Measurements from ENCODE around the gene PAPSS2. TPM values are rescaled to one million over a fixed set of nuclear protein-coding genes. Genes with fewer than 3 reads are reported as not detected.

PAPSS2 gene
- total and polyA plus RNA-seq, 4 donors = 24.3 to 86.5 (median 59.3) TPM

DNA sequence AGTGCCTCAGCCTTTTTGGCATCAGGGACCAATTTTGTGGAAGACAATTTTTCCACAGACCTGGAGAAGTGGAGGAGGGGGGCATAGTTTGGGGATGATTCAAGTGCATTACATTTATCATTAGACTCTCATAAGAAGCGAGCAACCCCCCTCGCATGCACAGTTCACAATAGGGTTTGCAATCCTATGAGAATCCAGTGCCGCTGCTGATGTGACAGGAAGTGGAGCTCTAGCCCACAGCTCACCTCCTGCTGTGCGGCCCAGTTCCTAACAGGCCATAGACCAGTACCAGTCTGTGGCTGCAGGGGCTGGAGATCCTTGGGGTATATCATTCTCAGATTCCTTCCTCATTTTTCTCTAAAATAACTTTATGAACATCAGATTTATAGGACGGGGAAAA is 107.6 kb downstream of the PAPSS2 start (continued):
- TF ChIP-seq, protein P1, sequence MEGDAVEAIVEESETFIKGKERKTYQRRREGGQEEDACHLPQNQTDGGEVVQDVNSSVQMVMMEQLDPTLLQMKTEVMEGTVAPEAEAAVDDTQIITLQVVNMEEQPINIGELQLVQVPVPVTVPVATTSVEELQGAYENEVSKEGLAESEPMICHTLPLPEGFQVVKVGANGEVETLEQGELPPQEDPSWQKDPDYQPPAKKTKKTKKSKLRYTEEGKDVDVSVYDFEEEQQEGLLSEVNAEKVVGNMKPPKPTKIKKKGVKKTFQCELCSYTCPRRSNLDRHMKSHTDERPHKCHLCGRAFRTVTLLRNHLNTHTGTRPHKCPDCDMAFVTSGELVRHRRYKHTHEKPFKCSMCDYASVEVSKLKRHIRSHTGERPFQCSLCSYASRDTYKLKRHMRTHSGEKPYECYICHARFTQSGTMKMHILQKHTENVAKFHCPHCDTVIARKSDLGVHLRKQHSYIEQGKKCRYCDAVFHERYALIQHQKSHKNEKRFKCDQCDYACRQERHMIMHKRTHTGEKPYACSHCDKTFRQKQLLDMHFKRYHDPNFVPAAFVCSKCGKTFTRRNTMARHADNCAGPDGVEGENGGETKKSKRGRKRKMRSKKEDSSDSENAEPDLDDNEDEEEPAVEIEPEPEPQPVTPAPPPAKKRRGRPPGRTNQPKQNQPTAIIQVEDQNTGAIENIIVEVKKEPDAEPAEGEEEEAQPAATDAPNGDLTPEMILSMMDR (IDR thresholded peaks at IDR 0.05; ENCODE audit: low read depth, low read length, missing input control) = no peak

DNA sequence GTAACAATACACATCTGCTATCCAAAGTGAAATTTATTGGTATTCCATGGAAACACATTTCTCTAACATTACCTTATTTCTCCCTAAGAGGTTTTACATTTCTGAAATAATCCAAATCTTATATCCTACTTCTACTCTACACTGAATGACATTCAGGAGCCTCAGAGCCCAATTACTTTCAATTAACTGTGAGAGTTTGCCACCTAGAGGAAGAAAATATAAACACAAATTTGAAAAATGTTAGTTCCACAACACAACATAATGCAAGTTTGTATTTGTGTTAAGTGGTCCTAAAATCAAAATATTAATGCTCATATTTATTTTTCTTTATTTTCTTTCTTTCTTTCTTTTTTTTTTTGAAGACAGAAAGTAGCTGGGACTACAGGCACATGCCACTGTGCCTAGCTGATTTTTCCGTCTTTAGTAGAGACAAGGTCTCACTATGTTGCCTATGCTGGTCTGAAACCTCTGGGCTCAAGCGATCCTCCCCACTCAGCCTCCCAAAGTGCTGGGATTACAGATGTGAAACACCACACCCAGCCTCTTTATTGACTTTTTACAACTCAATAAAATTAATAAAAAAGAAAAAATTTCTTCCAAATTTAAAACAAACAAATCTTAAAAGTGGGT is 112.3 kb downstream of the PAPSS2 start:
- DNase-seq (ENCODE audit: low spot score) = no peak
- WGBS = 90% methylated on average over 2 of the region's 2 CpGs

DNA sequence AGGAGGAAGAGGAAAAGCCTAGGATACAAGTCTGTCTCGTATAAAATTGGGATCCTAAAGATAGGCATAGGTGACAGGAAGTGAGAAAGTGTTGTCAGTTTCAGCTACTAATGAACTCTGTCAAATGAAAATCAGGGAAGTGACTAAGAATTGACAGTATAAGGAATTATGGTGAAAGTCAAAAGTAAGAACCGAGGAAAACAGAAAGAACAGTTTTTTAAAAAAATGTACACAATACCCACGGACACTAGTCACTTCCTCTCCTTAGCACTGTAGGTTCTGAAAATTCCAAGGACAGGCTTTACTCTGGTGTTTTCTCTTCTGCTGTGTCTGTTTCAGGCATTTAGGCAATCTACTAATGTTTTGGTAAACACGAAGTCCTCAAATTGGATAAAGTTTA is 116.1 kb downstream of the PAPSS2 start:
- H3K36me3 ChIP-seq (ENCODE audit: control insufficient read depth in 4 of 4, insufficient read depth in 3 of 4, low read depth in 1 of 4, low read length in 3 of 4) = peaks cover 0 to 3% (median 1%) of the 10 kb centered on the region in 4 donors
- no peak overlapping the region for H3K27ac ChIP-seq (ENCODE audit: low read depth in 1 of 2, low read length in 2 of 2)
- 70% methylated on average over 4 of the region's 4 CpGs for WGBS
- H3K4me1 ChIP-seq (ENCODE audit: control insufficient read depth in 4 of 4, insufficient read depth in 4 of 4, low read length in 3 of 4) = peaks cover 0 to 1% (median 0%) of the 10 kb centered on the region in 4 donors
- no peaks in the 10 kb centered on the region for H3K9me3 ChIP-seq (ENCODE audit: control insufficient read depth in 4 of 4, low read length in 3 of 4)
- no peak overlapping the region for H3K4me3 ChIP-seq (ENCODE audit: low read depth in 1 of 3, low read length in 3 of 3)
- TF ChIP-seq RXRA (IDR thresholded peaks at IDR 0.05) (no peak), JUND (IDR thresholded peaks at IDR 0.05) (no peak), FOXA2 (IDR thresholded peaks at IDR 0.05) (no peak), NR2F2 (IDR thresholded peaks at IDR 0.05) (no peak)
- no peak overlapping the region for H3K9ac ChIP-seq (ENCODE audit: low read depth in 1 of 2, low read length in 2 of 2)
- no peaks in the 10 kb centered on the region for H3K27me3 ChIP-seq (ENCODE audit: control insufficient read depth in 4 of 4, insufficient read depth in 4 of 4, low read length in 3 of 4)
- no peak for DNase-seq (ENCODE audit: low spot score)

More for the DNA sequence above, 112.3 kb downstream of the PAPSS2 start:
- Histone ChIP-seq H3K27me3 (ENCODE audit: control insufficient read depth in 4 of 4, insufficient read depth in 4 of 4, low read length in 3 of 4) (no peaks in the 10 kb centered on the region), H3K4me1 (ENCODE audit: control insufficient read depth in 4 of 4, insufficient read depth in 4 of 4, low read length in 3 of 4) (peaks cover 0 to 1% (median 0%) of the 10 kb centered on the region in 4 donors), H3K9me3 (ENCODE audit: control insufficient read depth in 4 of 4, low read length in 3 of 4) (no peaks in the 10 kb centered on the region), H3K9ac (ENCODE audit: low read depth in 1 of 2, low read length in 2 of 2) (no peak overlapping the region), H3K27ac (ENCODE audit: low read depth in 1 of 2, low read length in 2 of 2) (no peak overlapping the region), H3K4me3 (ENCODE audit: low read depth in 1 of 3, low read length in 3 of 3) (no peak overlapping the region), H3K36me3 (ENCODE audit: control insufficient read depth in 4 of 4, insufficient read depth in 3 of 4, low read depth in 1 of 4, low read length in 3 of 4) (peaks cover 3 to 7% (median 5%) of the 10 kb centered on the region in 4 donors)
- peak; percentile 83 for TF ChIP-seq RAD21 (IDR thresholded peaks at IDR 0.05)
- TF ChIP-seq, protein P1 (IDR thresholded peaks at IDR 0.05; ENCODE audit: low read depth, low read length, missing input control) = peak; percentile 42
- TF ChIP-seq YY1 (IDR thresholded peaks at IDR 0.05) = no peak
- no peak for TF ChIP-seq TAF1 (conservative IDR thresholded peaks at IDR 0.05)

DNA sequence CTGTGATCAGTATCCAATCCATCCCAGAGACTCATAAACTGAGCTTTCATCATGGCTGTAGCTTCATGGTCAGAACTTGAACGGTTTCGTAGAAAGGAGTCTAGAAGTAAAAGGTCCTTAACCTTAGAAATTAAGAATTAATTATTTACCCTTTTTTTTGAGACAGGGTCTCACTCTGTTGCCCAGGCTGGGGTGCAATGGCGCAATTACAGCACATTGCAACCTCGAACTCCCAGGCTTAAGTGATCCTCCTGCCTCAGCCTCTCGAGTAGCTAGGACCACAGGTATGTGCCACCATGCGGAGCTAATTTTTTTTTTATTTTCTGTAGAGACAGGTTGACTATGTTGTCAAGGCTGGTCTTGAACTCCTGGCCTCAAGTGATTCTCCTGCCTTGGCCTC is 116.7 kb downstream of the PAPSS2 start:
- H3K4me1 ChIP-seq (ENCODE audit: control insufficient read depth in 4 of 4, insufficient read depth in 4 of 4, low read length in 3 of 4) = peaks cover 0 to 1% (median 0%) of the 10 kb centered on the region in 4 donors
- no peak overlapping the region for H3K4me3 ChIP-seq (ENCODE audit: low read depth in 1 of 3, low read length in 3 of 3)
- no peak overlapping the region for H3K27ac ChIP-seq (ENCODE audit: low read depth in 1 of 2, low read length in 2 of 2)
- H3K27me3 ChIP-seq (ENCODE audit: control insufficient read depth in 4 of 4, insufficient read depth in 4 of 4, low read length in 3 of 4) = no peaks in the 10 kb centered on the region
- no peaks in the 10 kb centered on the region for H3K9me3 ChIP-seq (ENCODE audit: control insufficient read depth in 4 of 4, low read length in 3 of 4)
- 98% methylated on average over 6 of the region's 6 CpGs for WGBS
- no peak for DNase-seq (ENCODE audit: low spot score)
- H3K36me3 ChIP-seq (ENCODE audit: control insufficient read depth in 4 of 4, insufficient read depth in 3 of 4, low read depth in 1 of 4, low read length in 3 of 4) = peaks cover 0 to 3% (median 1%) of the 10 kb centered on the region in 4 donors
- H3K9ac ChIP-seq (ENCODE audit: low read depth in 1 of 2, low read length in 2 of 2) = no peak overlapping the region
- no peak for TF ChIP-seq EGR1 (IDR thresholded peaks at IDR 0.05; ENCODE audit: low read depth in 2 of 2)
- no peak for TF ChIP-seq HNF4A (conservative IDR thresholded peaks at IDR 0.05)
- no peak for TF ChIP-seq HNF4G (IDR thresholded peaks at IDR 0.05)
- TF ChIP-seq, protein P1 (IDR thresholded peaks at IDR 0.05; ENCODE audit: low read depth, low read length, missing input control) = no peak
- TF ChIP-seq FOXA1 (IDR thresholded peaks at IDR 0.05) = no peak
- no peak for TF ChIP-seq FOXA2 (IDR thresholded peaks at IDR 0.05)
- TF ChIP-seq, protein P2, sequence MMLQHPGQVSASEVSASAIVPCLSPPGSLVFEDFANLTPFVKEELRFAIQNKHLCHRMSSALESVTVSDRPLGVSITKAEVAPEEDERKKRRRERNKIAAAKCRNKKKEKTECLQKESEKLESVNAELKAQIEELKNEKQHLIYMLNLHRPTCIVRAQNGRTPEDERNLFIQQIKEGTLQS (IDR thresholded peaks at IDR 0.05) = no peak
- no peak for TF ChIP-seq TAF1 (conservative IDR thresholded peaks at IDR 0.05)
- TF ChIP-seq NR2F2 (IDR thresholded peaks at IDR 0.05) = no peak
- TF ChIP-seq RXRA (IDR thresholded peaks at IDR 0.05) = no peak
- TF ChIP-seq GABPA (IDR thresholded peaks at IDR 0.05 in 1 of 2, conservative IDR thresholded peaks at IDR 0.05 in 1 of 2) = no peak
- TF ChIP-seq, protein P3, sequence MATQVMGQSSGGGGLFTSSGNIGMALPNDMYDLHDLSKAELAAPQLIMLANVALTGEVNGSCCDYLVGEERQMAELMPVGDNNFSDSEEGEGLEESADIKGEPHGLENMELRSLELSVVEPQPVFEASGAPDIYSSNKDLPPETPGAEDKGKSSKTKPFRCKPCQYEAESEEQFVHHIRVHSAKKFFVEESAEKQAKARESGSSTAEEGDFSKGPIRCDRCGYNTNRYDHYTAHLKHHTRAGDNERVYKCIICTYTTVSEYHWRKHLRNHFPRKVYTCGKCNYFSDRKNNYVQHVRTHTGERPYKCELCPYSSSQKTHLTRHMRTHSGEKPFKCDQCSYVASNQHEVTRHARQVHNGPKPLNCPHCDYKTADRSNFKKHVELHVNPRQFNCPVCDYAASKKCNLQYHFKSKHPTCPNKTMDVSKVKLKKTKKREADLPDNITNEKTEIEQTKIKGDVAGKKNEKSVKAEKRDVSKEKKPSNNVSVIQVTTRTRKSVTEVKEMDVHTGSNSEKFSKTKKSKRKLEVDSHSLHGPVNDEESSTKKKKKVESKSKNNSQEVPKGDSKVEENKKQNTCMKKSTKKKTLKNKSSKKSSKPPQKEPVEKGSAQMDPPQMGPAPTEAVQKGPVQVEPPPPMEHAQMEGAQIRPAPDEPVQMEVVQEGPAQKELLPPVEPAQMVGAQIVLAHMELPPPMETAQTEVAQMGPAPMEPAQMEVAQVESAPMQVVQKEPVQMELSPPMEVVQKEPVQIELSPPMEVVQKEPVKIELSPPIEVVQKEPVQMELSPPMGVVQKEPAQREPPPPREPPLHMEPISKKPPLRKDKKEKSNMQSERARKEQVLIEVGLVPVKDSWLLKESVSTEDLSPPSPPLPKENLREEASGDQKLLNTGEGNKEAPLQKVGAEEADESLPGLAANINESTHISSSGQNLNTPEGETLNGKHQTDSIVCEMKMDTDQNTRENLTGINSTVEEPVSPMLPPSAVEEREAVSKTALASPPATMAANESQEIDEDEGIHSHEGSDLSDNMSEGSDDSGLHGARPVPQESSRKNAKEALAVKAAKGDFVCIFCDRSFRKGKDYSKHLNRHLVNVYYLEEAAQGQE (IDR thresholded peaks at IDR 0.05) = no peak

Data from liver (tissue), 9 donors.